ENCODE data around the gene BRINP1.

The BRINP1 gene

DNA sequence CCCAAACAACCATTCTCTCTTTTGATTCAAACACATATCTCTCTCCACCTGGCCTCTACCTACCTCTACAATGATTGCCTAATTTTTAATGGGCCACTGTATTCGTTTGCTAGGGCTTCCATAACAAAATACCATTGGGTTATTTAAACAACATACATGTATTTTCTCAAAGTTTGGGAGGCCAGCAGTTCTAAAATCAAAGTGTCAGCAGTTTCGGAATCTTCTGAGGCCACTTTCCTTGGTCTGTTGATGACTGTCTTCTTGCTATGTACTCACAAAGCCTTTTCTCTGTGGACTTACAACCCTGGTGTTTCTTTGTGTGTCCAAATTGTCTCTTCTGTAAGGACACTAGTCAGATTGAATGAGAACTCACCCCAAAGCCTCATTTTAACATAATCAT lies 214.7 kb downstream of the BRINP1 start:
- no peak for TF ChIP-seq POLR2AphosphoS5 (IDR thresholded peaks at IDR 0.05; ENCODE audit: low read depth)
- TF ChIP-seq, protein P1, sequence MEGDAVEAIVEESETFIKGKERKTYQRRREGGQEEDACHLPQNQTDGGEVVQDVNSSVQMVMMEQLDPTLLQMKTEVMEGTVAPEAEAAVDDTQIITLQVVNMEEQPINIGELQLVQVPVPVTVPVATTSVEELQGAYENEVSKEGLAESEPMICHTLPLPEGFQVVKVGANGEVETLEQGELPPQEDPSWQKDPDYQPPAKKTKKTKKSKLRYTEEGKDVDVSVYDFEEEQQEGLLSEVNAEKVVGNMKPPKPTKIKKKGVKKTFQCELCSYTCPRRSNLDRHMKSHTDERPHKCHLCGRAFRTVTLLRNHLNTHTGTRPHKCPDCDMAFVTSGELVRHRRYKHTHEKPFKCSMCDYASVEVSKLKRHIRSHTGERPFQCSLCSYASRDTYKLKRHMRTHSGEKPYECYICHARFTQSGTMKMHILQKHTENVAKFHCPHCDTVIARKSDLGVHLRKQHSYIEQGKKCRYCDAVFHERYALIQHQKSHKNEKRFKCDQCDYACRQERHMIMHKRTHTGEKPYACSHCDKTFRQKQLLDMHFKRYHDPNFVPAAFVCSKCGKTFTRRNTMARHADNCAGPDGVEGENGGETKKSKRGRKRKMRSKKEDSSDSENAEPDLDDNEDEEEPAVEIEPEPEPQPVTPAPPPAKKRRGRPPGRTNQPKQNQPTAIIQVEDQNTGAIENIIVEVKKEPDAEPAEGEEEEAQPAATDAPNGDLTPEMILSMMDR (IDR thresholded peaks at IDR 0.05; ENCODE audit: insufficient read depth, low read length), result no peak
- no peak for TF ChIP-seq GABPA (IDR thresholded peaks at IDR 0.05; ENCODE audit: low read depth)
- no peak for TF ChIP-seq SPI1 (IDR thresholded peaks at IDR 0.05; ENCODE audit: borderline replicate concordance, low read depth)
- TF ChIP-seq, protein P2, sequence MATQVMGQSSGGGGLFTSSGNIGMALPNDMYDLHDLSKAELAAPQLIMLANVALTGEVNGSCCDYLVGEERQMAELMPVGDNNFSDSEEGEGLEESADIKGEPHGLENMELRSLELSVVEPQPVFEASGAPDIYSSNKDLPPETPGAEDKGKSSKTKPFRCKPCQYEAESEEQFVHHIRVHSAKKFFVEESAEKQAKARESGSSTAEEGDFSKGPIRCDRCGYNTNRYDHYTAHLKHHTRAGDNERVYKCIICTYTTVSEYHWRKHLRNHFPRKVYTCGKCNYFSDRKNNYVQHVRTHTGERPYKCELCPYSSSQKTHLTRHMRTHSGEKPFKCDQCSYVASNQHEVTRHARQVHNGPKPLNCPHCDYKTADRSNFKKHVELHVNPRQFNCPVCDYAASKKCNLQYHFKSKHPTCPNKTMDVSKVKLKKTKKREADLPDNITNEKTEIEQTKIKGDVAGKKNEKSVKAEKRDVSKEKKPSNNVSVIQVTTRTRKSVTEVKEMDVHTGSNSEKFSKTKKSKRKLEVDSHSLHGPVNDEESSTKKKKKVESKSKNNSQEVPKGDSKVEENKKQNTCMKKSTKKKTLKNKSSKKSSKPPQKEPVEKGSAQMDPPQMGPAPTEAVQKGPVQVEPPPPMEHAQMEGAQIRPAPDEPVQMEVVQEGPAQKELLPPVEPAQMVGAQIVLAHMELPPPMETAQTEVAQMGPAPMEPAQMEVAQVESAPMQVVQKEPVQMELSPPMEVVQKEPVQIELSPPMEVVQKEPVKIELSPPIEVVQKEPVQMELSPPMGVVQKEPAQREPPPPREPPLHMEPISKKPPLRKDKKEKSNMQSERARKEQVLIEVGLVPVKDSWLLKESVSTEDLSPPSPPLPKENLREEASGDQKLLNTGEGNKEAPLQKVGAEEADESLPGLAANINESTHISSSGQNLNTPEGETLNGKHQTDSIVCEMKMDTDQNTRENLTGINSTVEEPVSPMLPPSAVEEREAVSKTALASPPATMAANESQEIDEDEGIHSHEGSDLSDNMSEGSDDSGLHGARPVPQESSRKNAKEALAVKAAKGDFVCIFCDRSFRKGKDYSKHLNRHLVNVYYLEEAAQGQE (IDR thresholded peaks at IDR 0.05; ENCODE audit: insufficient replicate concordance, low read depth), result no peak
- Histone ChIP-seq H3K27me3 (ENCODE audit: insufficient read depth, poor library complexity, severe bottlenecking) (no peaks in the 10 kb centered on the region), H3K27ac (replicated peaks) (no peak overlapping the region), H3K4me3 (replicated peaks; ENCODE audit: insufficient read depth, low read length) (no peak overlapping the region)
- no peak for DNase-seq (ENCODE audit: low read depth in 1 of 2, low spot score in 1 of 2)

DNA sequence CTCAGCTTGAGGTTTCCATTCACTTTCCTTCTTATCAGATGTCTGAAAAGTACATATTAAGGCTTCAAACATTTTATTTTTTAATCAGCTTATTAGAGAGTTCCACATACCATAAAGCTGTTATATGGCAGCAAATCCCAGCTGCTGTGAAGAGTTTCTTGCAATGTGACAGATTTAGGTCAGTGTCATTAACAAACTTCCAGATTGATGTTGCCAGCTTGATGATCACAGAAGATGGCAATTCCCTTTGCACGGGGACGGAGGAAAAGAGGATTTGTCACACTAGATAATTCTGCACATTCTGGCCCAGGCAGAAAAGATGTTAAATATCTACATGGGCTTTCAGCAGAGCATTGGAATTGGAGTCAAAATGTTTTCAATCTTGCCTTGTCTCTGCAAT lies 215.8 kb downstream of the BRINP1 start:
- no peak for DNase-seq (ENCODE audit: low read depth in 1 of 2, low spot score in 1 of 2)
- Histone ChIP-seq H3K27ac (replicated peaks) (no peak overlapping the region), H3K4me3 (replicated peaks; ENCODE audit: insufficient read depth, low read length) (no peak overlapping the region), H3K27me3 (ENCODE audit: insufficient read depth, poor library complexity, severe bottlenecking) (no peaks in the 10 kb centered on the region)
- TF ChIP-seq GABPA (IDR thresholded peaks at IDR 0.05; ENCODE audit: low read depth) (no peak), POLR2AphosphoS5 (IDR thresholded peaks at IDR 0.05; ENCODE audit: low read depth) (no peak), SPI1 (IDR thresholded peaks at IDR 0.05; ENCODE audit: borderline replicate concordance, low read depth) (no peak)
- TF ChIP-seq, protein P1 (IDR thresholded peaks at IDR 0.05; ENCODE audit: insufficient read depth, low read length), result no peak
- TF ChIP-seq, protein P2 (IDR thresholded peaks at IDR 0.05; ENCODE audit: insufficient replicate concordance, low read depth), result no peak

DNA sequence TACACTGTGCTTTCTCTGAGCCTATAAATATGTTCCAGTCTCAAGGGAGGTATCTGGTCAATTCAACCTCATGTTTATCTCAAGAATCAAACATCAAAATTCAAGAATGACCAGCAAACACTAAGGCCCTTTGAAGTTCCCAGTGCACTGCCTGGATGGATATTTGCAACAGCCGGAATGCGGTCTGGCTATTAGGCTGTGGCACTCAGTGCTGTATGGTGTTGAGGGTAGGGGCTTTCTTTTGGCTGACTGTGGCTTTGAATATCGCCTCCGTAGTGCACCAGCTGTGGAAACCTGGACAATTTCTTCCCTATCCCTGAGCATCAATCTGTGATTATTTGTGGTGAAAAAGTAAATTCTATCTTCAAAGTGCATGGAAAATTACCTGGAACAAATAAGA lies 220.4 kb downstream of the BRINP1 start:
- Histone ChIP-seq H3K4me3 (replicated peaks; ENCODE audit: insufficient read depth, low read length) (no peak overlapping the region), H3K27ac (replicated peaks) (no peak overlapping the region), H3K27me3 (ENCODE audit: insufficient read depth, poor library complexity, severe bottlenecking) (no peaks in the 10 kb centered on the region)
- DNase-seq (ENCODE audit: low read depth in 1 of 2, low spot score in 1 of 2), result no peak
- no peak for TF ChIP-seq SPI1 (IDR thresholded peaks at IDR 0.05; ENCODE audit: borderline replicate concordance, low read depth)
- TF ChIP-seq GABPA (IDR thresholded peaks at IDR 0.05; ENCODE audit: low read depth), result no peak
- TF ChIP-seq, protein P1 (IDR thresholded peaks at IDR 0.05; ENCODE audit: insufficient read depth, low read length), result no peak
- TF ChIP-seq, protein P2 (IDR thresholded peaks at IDR 0.05; ENCODE audit: insufficient replicate concordance, low read depth), result no peak
- no peak for TF ChIP-seq POLR2AphosphoS5 (IDR thresholded peaks at IDR 0.05; ENCODE audit: low read depth)

Data from HL-60 (cell line).